HG02759 (cell line): ENCODE results near the gene ROPN1B.

Source experiments
- ATAC-seq: cut with Tn5 transposase; IDR thresholded peaks from one replicate; pipeline ENCODE4 v1.9.1; 2021; ENCODE audit warnings: mild to moderate bottlenecking, moderate library complexity; ENCODE audit not compliant: unreplicated experiment

The ROPN1B gene

DNA sequence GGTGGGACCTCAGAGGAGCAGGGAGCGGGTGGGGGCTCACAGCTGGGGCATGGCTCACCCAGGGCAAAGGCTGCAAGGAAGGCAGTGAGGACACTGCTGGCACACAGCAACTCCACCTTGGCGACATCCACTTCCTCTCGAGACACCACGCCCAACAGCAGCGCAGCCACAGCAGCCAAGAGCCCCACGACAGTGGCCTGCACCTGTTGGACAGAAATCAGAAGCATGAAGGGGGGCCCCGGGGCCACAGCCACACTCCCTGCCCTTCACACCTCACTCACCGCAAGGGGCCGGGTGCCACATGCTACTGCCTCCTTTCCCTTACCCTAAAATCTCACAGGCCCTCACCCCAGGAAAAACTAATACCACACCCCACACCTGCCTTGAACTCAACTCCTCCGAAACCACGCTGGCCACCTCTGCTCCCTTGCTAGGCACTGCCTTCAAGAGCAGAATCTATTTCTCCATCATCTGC lies 57.3 kb downstream of the ROPN1B start:
- no peak for ATAC-seq

DNA sequence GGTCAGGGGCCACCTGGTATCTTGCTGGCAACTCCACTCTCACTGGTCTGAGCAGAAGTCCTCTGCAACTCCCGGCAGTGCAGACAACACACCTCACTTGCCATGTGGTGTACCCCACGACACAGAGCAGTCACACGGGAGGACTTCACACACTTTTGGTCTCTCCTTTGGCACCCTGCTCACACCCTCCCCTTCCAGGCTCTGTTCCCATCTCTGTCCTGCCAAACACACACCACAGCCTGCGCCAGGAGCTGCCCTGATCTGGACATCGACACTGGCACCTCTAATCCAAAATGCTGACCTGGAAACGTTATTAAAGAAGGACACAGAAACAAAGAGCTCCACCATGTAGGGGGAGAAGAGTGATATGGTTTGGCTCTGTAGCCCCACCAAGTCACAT lies 57.8 kb downstream of the ROPN1B start:
- no peak for ATAC-seq

DNA sequence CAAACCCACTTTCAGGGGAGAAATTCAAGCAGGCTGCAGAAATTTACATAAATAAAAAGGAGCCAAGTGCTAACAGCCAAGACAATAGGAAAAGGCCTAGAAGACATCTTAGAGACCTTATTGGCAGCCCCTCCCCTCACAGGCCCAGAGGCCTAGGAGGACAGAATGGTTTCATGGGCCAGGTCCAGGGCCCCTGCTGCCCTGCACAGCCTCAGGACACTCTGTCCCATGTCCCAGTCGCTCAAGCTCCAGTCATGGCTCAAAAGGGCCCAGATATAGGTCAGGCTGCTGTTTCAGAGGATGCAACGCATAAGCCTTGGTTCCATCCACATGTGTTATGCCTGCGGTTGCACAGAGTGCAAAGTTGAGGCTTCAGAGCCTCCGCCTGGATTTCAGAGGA lies 59.1 kb downstream of the ROPN1B start:
- no peak for ATAC-seq

DNA sequence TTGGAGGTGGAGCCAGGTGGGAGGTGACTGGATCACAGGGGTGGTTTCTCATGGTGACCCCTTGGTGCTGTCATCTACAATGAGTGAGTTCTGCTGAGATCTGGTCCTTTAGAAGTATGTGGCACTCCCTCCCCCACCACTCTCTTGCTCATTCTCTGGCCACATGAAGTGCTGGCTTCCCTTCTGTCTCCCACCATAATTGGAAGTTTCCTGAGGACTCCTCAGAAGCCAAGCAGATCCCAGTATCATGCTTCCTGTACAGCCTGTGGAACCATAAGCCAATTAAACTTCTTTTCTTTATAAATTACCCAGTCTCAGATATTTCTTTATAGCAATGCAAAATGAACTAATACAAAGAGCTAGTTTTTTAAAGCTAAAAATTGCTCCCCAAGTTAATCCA lies 60.3 kb downstream of the ROPN1B start:
- ATAC-seq: no peak

DNA sequence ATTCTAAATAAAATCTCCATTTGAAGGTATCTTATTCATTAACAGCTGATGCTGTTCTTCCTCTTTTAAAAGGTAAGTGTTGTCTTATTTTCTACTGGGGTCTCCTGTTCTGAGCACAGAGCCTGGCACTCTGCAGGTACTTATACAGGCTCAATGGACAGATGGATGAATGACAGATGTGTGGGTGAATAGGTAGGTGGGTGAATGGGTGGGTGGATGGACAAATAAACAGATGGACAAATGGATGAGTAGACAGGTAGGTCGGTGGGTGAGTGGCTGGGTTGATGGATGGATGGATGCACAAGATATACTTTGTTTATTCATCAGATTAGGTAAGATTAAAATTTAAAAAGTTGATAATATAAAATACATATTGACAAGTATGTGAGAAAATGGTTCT lies 61.5 kb downstream of the ROPN1B start:
- no peak for ATAC-seq

DNA sequence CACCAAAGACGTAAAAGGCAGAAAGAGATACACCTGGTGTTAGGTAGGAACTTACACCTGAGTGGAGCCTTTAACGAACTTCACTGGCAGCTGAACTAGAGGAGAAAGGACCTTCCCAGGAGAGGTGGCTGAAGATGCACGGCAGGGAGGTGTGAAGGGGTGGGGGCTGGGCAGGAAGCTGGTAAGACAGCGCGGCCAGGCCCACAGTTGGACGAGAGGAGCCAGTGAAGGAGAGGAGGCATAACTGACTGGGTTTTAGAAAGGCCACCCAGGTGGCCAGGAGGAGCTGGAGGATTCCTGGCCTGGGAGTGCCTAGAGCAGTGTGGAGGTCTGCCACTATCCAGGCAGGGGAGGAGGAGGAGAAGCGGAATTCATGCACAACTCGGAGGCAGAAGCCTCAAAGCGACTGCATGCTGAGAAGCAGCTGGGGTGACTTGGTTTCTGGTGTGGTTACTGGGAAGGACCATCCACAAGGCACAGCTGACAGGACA lies 63.0 kb downstream of the ROPN1B start:
- no peak for ATAC-seq
